Measurements from ENCODE around the gene LARGE1.

LARGE1 gene

DNA sequence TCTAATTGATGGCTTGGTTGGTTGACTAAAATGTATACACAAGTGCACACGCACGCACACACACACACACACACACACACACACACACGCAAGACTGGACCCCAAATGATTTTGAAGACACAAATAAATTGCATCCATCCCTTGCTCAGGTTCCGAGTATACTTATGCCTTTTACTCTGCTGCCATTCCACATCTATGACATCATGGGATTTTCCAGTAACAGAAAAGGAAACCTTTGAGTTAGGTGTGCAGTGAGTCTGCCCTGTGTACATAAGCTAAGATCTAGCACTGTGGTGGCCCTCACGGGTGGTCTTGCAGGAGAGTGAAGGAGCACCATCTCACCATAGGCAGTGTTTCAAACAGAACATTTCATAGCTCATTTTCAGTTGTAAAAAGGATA lies 20.5 kb upstream of the LARGE1 start:
- FAIRE-seq, result no peak
- TF ChIP-seq, protein P1, sequence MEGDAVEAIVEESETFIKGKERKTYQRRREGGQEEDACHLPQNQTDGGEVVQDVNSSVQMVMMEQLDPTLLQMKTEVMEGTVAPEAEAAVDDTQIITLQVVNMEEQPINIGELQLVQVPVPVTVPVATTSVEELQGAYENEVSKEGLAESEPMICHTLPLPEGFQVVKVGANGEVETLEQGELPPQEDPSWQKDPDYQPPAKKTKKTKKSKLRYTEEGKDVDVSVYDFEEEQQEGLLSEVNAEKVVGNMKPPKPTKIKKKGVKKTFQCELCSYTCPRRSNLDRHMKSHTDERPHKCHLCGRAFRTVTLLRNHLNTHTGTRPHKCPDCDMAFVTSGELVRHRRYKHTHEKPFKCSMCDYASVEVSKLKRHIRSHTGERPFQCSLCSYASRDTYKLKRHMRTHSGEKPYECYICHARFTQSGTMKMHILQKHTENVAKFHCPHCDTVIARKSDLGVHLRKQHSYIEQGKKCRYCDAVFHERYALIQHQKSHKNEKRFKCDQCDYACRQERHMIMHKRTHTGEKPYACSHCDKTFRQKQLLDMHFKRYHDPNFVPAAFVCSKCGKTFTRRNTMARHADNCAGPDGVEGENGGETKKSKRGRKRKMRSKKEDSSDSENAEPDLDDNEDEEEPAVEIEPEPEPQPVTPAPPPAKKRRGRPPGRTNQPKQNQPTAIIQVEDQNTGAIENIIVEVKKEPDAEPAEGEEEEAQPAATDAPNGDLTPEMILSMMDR (IDR thresholded peaks at IDR 0.05; ENCODE audit: insufficient read depth, missing control alignments), result no peak

DNA sequence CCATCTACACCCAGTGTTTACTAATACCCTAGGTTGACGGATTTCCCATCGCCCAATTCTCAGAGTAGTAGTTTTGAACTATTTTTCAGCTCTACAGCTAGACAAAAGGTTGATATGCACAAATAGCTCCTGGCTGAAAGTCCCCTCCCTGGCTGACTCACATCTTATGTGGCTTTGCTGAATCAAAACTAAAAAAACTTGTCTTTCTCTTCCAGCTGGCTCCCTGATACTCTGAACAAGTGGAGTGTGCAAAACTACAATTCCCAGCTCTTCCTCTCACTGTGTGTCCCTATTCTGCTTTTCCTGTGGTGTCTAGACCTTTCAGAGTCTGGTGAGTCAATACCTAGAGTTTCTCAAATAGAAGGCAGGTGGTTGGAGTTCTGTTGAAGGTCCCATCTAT lies 12.7 kb upstream of the LARGE1 start:
- no peak for FAIRE-seq
- DNase-seq (ENCODE audit: insufficient read length, low spot score), result no peak
- TF ChIP-seq, protein P1 (IDR thresholded peaks at IDR 0.05; ENCODE audit: insufficient read depth, missing control alignments), result no peak

More for the DNA sequence above, 20.5 kb upstream of the LARGE1 start:
- no peak for DNase-seq (ENCODE audit: insufficient read length, low spot score)

DNA sequence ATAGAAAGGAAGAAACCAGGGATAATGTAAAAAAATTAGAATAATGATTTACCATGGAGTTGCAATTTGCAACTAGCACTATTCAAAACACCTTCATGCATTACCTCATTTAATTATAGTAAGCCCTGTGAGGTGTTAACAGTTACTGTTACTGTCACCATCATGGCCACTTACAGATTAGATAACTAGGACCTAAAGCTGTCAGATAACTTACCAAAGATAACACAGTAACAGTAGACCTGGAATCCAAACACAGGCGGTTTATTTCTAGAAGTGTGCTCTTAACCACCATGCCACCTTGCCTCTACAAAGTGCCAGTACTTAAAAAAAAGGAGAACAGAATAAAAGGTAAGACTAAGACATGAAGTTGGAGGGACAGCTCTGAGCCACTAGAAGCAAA lies 11.1 kb upstream of the LARGE1 start:
- DNase-seq (ENCODE audit: insufficient read length, low spot score) (no peak), FAIRE-seq (no peak)
- TF ChIP-seq, protein P1 (IDR thresholded peaks at IDR 0.05; ENCODE audit: insufficient read depth, missing control alignments), result no peak

DNA sequence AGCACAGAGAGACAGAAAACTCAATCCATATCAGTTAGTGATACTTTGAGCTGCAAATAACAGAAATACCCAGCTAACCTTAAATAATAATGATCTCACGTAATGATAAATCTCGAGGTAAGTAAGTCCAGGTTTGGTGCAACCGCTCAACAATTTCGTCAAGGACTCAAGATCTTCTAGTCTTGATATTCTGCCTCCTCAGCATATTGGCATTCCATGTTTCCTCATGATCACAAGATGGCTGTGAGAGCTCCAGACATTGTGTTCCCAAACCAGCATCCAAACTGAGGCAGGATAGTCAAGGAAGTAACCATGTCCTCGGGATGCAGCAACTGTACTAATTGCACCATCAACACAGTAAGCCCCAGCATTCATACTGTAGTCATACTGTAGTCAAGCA lies 7.5 kb upstream of the LARGE1 start:
- DNase-seq (ENCODE audit: insufficient read length, low spot score), result no peak
- TF ChIP-seq, protein P1 (IDR thresholded peaks at IDR 0.05; ENCODE audit: insufficient read depth, missing control alignments), result no peak
- FAIRE-seq, result no peak

DNA sequence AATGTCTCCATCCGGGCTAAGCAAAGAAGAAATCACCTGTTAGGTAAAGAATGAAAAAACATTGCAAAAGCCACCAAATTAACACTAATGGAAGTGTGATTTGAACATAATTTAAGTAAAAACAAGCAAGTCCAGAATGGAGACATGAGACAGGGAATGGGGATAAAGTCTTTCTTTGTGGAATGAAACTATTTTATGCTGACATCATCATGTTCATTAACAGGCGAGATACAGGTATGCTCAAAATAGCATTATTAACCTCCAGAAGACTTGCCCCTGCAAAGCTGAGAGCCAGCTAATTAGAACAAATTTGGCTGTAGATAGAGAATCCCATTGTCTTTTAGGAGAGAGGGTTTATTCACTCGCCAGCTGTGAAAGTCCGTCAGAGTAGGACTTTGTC lies 4.9 kb upstream of the LARGE1 start:
- TF ChIP-seq, protein P1 (IDR thresholded peaks at IDR 0.05; ENCODE audit: insufficient read depth, missing control alignments), result no peak
- FAIRE-seq, result no peak
- DNase-seq (ENCODE audit: insufficient read length, low spot score), result no peak

DNA sequence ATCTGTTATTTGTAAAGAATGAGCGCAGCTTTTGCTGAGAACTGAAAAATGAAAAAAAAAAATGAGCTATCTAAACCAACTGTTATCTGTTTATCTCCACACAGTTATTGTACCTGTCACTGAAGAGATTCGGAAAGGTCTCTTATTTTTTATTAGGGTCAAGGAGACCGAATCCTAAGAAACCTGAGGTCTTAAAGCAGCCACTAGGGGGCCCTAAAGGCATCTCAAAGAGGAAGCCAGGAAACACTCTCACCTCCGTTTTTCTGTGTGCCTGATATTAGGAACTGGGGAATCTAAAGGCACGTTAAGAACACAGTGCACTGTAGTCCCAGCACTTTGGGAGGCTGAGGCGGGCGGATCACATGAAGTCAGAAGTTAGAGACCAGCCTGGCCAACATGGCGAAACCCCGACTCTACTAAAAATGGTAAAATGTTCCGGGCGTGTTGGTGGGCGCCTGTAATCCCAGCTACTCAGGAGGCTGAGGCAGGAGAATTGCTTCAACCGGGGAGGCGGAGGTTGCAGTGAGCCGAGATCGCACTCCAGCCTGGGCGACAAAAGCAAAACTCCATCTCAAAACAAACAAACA lies 3.5 kb upstream of the LARGE1 start:
- TF ChIP-seq, protein P1 (IDR thresholded peaks at IDR 0.05; ENCODE audit: insufficient read depth, missing control alignments), result peak; percentile 68
- FAIRE-seq, result no peak
- no peak for DNase-seq (ENCODE audit: insufficient read length, low spot score)

DNA sequence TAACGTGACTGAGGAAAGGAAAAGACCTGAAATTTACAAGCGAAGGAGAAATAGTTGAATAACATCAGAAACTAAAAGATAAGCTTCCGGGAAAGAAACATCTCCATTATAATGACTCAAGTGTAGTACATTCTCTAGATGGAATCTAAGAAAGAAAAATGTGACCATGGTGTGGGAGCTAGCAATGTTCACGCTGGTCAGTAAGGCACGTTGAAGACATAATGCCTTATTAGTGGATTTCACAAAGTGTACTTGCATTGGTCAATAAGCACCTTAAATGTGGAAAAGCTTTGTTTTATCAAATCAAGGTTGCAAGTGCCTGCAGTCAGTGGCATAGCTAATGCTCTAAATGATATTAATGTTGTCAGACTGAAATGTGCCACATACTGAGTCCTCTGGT lies 2.8 kb upstream of the LARGE1 start:
- DNase-seq (ENCODE audit: insufficient read length, low spot score) (no peak), FAIRE-seq (no peak)
- TF ChIP-seq, protein P1 (IDR thresholded peaks at IDR 0.05; ENCODE audit: insufficient read depth, missing control alignments), result no peak
